Keratinocyte (primary cell): ENCODE measurements around the gene LMOD2. TPM values are rescaled to one million over a fixed set of nuclear protein-coding genes. Genes with fewer than 3 reads are reported as not detected.

Experiments used
- DNase-seq: peaks from one replicate; pipeline ENCODE4 v3.0.0-alpha.2; 2011; ENCODE audit warnings: low read depth, missing footprints, low spot score
- FAIRE-seq: peaks from 2 replicates; lab custom pipeline; 2011; peaks lifted over from hg19 to GRCh38; lab: Jason Lieb, UNC
- H2AFZ ChIP-seq: 2 replicates; pipeline ENCODE4 v1.6.0; 2012; ENCODE audit warnings: low read length, control low read depth, inconsistent platforms; ENCODE audit not compliant: control insufficient read depth
- H3K27ac ChIP-seq: 2 replicates; pipeline ENCODE4 v1.5.1; 2011; ENCODE audit warnings: low read length; ENCODE audit not compliant: control insufficient read depth, insufficient read depth
- H3K27me3 ChIP-seq: 3 replicates; pipeline ENCODE4 v1.6.0; 2011; ENCODE audit warnings: low read length; ENCODE audit not compliant: control insufficient read depth, insufficient read depth; ENCODE audit errors: extremely low read depth
- H3K36me3 ChIP-seq, 2 experiments: 2 replicates in 1 of 2; 3 replicates in 1 of 2; pipeline ENCODE4 v1.5.1; 2011; ENCODE audit warnings: low read length in 2 of 2, mild to moderate bottlenecking in 1 of 2; ENCODE audit not compliant: control insufficient read depth in 2 of 2, insufficient read depth in 2 of 2; ENCODE audit errors: extremely low read depth in 1 of 2
- H3K4me1 ChIP-seq: 3 replicates; pipeline ENCODE4 v1.5.1; 2011; ENCODE audit warnings: low read length; ENCODE audit not compliant: control insufficient read depth, insufficient read depth; ENCODE audit errors: extremely low read depth
- H3K4me2 ChIP-seq: 3 replicates; pipeline ENCODE4 v1.6.0; 2011; ENCODE audit warnings: low read depth, low read length; ENCODE audit not compliant: control insufficient read depth, insufficient read depth; ENCODE audit errors: extremely low read depth
- H3K4me3 ChIP-seq, 3 experiments: fragments of 200-600 bp in 1 of 3; sonication (generic) in 1 of 3; 2 replicates in 2 of 3; 3 replicates in 1 of 3; pipeline ENCODE4 v1.5.1; 2011 to 2016; ENCODE audit warnings: low read length in 3 of 3, mild to moderate bottlenecking in 3 of 3, control low read depth in 2 of 3, inconsistent platforms in 1 of 3, low read depth in 1 of 3, mixed read lengths in 1 of 3, mixed run types in 1 of 3, moderate library complexity in 1 of 3; ENCODE audit not compliant: control insufficient read depth in 2 of 3, insufficient read depth in 2 of 3; ENCODE audit errors: extremely low read depth in 1 of 3
- H3K79me2 ChIP-seq: 2 replicates; pipeline ENCODE4 v1.6.0; 2012; ENCODE audit warnings: low read length; ENCODE audit not compliant: control insufficient read depth, insufficient read depth
- H3K9ac ChIP-seq: 3 replicates; pipeline ENCODE4 v1.6.0; 2011; ENCODE audit warnings: low read length; ENCODE audit not compliant: control insufficient read depth, insufficient read depth; ENCODE audit errors: extremely low read depth
- H3K9me1 ChIP-seq: 3 replicates; pipeline ENCODE4 v1.6.0; 2011; ENCODE audit warnings: low read length; ENCODE audit not compliant: control insufficient read depth, insufficient read depth; ENCODE audit errors: extremely low read depth
- H3K9me3 ChIP-seq: 2 replicates; pipeline ENCODE4 v1.5.1; 2012; ENCODE audit warnings: low read depth, low read length; ENCODE audit not compliant: control insufficient read depth
- H4K20me1 ChIP-seq: 3 replicates; pipeline ENCODE4 v1.6.0; 2011; ENCODE audit warnings: low read length; ENCODE audit not compliant: control insufficient read depth, insufficient read depth; ENCODE audit errors: extremely low read depth
- CTCF ChIP-seq, 3 experiments: IDR thresholded peaks in 1 of 3; conservative IDR thresholded peaks in 1 of 3; optimal IDR thresholded peaks in 1 of 3; 2 replicates in 2 of 3; 3 replicates in 1 of 3; pipeline versions ENCODE3 to v1.5.1; 2011; ENCODE audit warnings: low read length in 3 of 3, mild to moderate bottlenecking in 3 of 3, moderate library complexity in 2 of 3, control low read depth in 1 of 3, inconsistent platforms in 1 of 3; ENCODE audit not compliant: insufficient read depth in 2 of 3; ENCODE audit errors: extremely low read depth in 1 of 3
- EZH2 ChIP-seq: IDR thresholded peaks from one replicate; pipeline ENCODE4 v1.6.1; 2012; ENCODE audit warnings: inconsistent platforms, mild to moderate bottlenecking, low read length, moderate library complexity
- dilution Hi-C: fragments of 300-500 bp; cut with MboI; formaldehyde crosslinking; loops from one replicate; pipeline ENCODE4 v1.7.0; 2020; ENCODE audit warnings: low sequenced_read_pairs; ENCODE audit not compliant: extremely low pct_ligation_motif_present
- polyA plus RNA-seq, 5 experiments: library from polyadenylated mRNA; depleted of rRNA in 3 of 5; stranded (reverse) in 3 of 5; stranded (forward) in 1 of 5; unstranded in 1 of 5; fragments of >200 nt; gene quantifications; 1 replicate in 1 of 5; 2 replicates in 3 of 5; 3 replicates in 1 of 5; pipeline versions ENCODE4 v1.2.1 to v1.2.3, GENCODE V29; 2011 to 2012; ENCODE audit warnings: missing spikeins in 2 of 5, low read depth in 1 of 5, low replicate concordance in 1 of 5

Gene LMOD2
- polyA plus RNA-seq, 1 donor (not counting 4 experiments of a cell fraction or from before 2014, with no cell fraction given): not detected

- Histone ChIP-seq H3K79me2 (peaks cover 32% of the 10 kb centered on the region), H3K4me3 (no peak overlapping the region)
Observed at GRCh38 chr7:123709525-123709924, 53.9 kb downstream of the LMOD2 start.

GRCh38 chr7:123710683-123711082 is 55.0 kb downstream of the LMOD2 start:
- Histone ChIP-seq H2AFZ (no peak overlapping the region), H4K20me1 (no peaks in the 10 kb centered on the region)
- FAIRE-seq: no peak

More at GRCh38 chr7:123709525-123709924, 53.9 kb downstream of the LMOD2 start:
- Histone ChIP-seq H3K4me2 (no peak overlapping the region), H3K27ac (no peak overlapping the region), H3K9me3 (no peaks in the 10 kb centered on the region), H3K9me1 (no peaks in the 10 kb centered on the region), H3K36me3 (peaks cover 11 to 17% of the 10 kb centered on the region in 2 experiments), H3K4me1 (peaks cover 6% of the 10 kb centered on the region), H2AFZ (no peak overlapping the region), H3K27me3 (no peaks in the 10 kb centered on the region), H4K20me1 (no peaks in the 10 kb centered on the region), H3K9ac (no peak overlapping the region)
- DNase-seq (no peak), FAIRE-seq (no peak)
- dilution Hi-C loops: no loop called here
- no peak for TF ChIP-seq EZH2
- no peak for TF ChIP-seq CTCF (optimal IDR thresholded peaks at IDR 0.05 in 1 of 3, IDR thresholded peaks at IDR 0.05 in 1 of 3, conservative IDR thresholded peaks at IDR 0.05 in 1 of 3; ENCODE audit: extremely low read depth in 1 of 3, insufficient read depth in 2 of 3, low read length in 3 of 3)

More at GRCh38 chr7:123710683-123711082, 55.0 kb downstream of the LMOD2 start:
- Histone ChIP-seq H3K4me2 (no peak overlapping the region), H3K9ac (no peak overlapping the region), H3K27me3 (no peaks in the 10 kb centered on the region), H3K36me3 (peaks cover 5 to 8% of the 10 kb centered on the region in 2 experiments), H3K9me1 (no peaks in the 10 kb centered on the region), H3K79me2 (peaks cover 38% of the 10 kb centered on the region), H3K4me3 (no peak overlapping the region), H3K9me3 (no peaks in the 10 kb centered on the region), H3K4me1 (peaks cover 9% of the 10 kb centered on the region), H3K27ac (no peak overlapping the region)
- dilution Hi-C loops: no loop called here
- DNase-seq: no peak
- TF ChIP-seq CTCF (optimal IDR thresholded peaks at IDR 0.05 in 1 of 3, IDR thresholded peaks at IDR 0.05 in 1 of 3, conservative IDR thresholded peaks at IDR 0.05 in 1 of 3; ENCODE audit: extremely low read depth in 1 of 3, insufficient read depth in 2 of 3, low read length in 3 of 3) (no peak), EZH2 (no peak)
